ENCODE measurements around the gene MEN1. TPM values are rescaled to one million over a fixed set of nuclear protein-coding genes. Genes with fewer than 3 reads are reported as not detected.

Gene MEN1
- total and polyA plus RNA-seq, 2 experiments from 2014 or later: 13.2 to 24.6 TPM

DNA sequence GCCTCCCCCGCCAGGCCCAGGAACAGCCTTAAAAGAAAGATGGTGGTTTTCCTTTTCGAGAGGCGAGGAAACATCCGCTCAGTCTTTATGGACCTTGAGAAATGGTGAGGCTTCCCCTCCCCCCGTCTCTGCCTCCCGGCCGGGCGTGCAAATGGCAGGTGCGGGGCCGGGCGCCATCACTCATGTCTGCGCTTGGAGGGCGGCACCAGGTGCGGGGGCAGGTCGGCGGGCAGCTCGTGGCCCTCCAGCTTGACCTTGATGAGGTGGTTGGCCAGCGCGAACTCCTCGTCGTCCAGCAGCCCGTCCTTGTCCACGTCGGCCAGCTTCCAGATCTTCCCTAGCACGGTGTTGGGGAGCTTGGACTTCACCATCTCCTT, 43.8 kb upstream of the MEN1 start:
- no peak overlapping the region for H2AFZ ChIP-seq
- peak overlapping the region; percentile 83 for H3K27ac ChIP-seq
- H3K9ac ChIP-seq: peak overlapping the region; percentile 22; the same call in 1 of the 2 replicates
- in situ Hi-C loops (cut with MboI): no loop called here
- no peaks in the 10 kb centered on the region for H3K9me2 ChIP-seq (ENCODE audit: insufficient read depth)
- H4K20me1 ChIP-seq (ENCODE audit: insufficient read depth): no peaks in the 10 kb centered on the region
- WGBS, 2 experiments (ENCODE audit: low coverage in 1 of 2, low lambda C conversion rate in 2 of 2, missing lambda C conversion rate in 2 of 2): 89 to 93% methylated on average over 25 of the region's 25 CpGs
- no peaks in the 10 kb centered on the region for H3K9me3 ChIP-seq (ENCODE audit: low read depth)
- DNase-seq: no peak
- no peaks in the 10 kb centered on the region for H3K27me3 ChIP-seq (replicated peaks; ENCODE audit: insufficient read depth)
- peaks cover 49% of the 10 kb centered on the region for H3K79me2 ChIP-seq (ENCODE audit: insufficient read depth)
- H3K4me1 ChIP-seq (ENCODE audit: insufficient read depth): peaks cover 46% of the 10 kb centered on the region
- H3K36me3 ChIP-seq (ENCODE audit: low read depth): peaks cover 15% of the 10 kb centered on the region
- peaks cover 14% of the 10 kb centered on the region; the same call in 1 of the 2 replicates for H3F3A ChIP-seq (ENCODE audit: insufficient read depth)
- H3K4me2 ChIP-seq (ENCODE audit: unreplicated experiment): peak overlapping the region; percentile 17
- no peak for TF ChIP-seq EZH2 (IDR thresholded peaks at IDR 0.05; ENCODE audit: insufficient read depth, poor library complexity, severe bottlenecking)
- TF ChIP-seq EZH2phosphoT487 (IDR thresholded peaks at IDR 0.05; ENCODE audit: insufficient read depth, low read depth): no peak
- no peak overlapping the region for H3K4me3 ChIP-seq

DNA sequence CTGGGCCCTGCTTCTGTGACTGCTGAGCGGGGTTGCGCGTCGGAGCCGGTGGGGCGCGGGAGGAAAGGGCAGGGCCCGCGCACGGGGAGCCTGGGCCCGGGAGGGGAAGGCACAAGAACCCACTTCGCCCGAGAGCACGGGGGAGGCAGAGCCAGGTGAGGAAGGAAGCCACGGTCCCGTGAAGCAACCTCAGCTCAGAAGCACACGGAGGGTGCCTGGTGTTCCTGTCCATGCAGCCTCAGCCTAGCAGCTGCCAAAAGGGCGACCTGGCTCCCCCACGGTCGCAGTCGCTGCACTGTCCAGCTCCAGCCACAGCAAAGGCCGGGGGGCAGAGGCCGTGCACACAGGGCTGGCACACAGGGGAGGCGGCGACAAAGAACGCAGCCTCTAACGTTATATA, 43.4 kb upstream of the MEN1 start:
- no peak overlapping the region for H3K27ac ChIP-seq
- H3K36me3 ChIP-seq (ENCODE audit: low read depth): peaks cover 14% of the 10 kb centered on the region

DNA sequence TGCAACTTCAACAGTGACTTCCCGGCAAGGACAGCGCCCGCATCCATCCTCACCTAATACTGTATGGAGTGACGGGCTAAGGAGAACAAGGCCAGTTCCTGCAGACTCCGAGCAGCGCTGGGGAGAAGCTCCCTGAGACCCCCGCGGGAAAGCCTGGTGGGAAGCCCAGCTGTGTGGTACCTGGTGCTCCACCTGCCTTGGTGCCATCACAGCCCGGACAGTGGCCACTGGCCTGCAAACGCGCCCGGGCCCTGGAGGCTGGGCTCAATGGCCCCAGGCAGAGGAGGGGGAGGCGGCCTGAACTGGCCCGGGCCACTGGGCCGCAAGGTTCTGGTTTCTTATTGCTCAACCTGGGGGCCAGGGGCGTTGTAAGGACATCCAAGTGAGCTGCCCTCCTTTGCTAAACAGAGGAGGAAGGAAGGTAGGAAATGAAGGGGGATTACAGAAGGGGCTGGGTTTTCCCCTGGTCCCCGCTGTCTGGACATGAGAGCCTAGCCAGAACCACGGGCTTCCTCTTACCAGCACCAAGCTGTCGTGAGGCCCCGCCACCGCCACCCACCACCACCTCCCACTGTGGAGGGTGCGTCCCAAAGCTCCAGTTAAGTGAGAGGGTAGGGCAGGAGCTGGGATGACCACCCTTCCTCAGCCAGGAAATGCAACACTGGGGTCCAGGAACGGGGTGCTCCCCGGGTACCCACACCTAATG, 42.6 kb upstream of the MEN1 start:
- no peak overlapping the region for H3K4me2 ChIP-seq (ENCODE audit: unreplicated experiment)
- peaks cover 20% of the 10 kb centered on the region; the same call in 1 of the 2 replicates for H3F3A ChIP-seq (ENCODE audit: insufficient read depth)
- H3K4me3 ChIP-seq: no peak overlapping the region
- H3K4me1 ChIP-seq (ENCODE audit: insufficient read depth): peaks cover 46% of the 10 kb centered on the region
- TF ChIP-seq EZH2 (IDR thresholded peaks at IDR 0.05; ENCODE audit: insufficient read depth, poor library complexity, severe bottlenecking): no peak
- no peak for TF ChIP-seq EZH2phosphoT487 (IDR thresholded peaks at IDR 0.05; ENCODE audit: insufficient read depth, low read depth)
- H3K9ac ChIP-seq: no peak overlapping the region
- WGBS, 2 experiments (ENCODE audit: low coverage in 1 of 2, low lambda C conversion rate in 2 of 2, missing lambda C conversion rate in 2 of 2): 91 to 96% methylated on average over 20 to 24 of the region's 24 CpGs
- H3K79me2 ChIP-seq (ENCODE audit: insufficient read depth): peaks cover 37% of the 10 kb centered on the region
- no peaks in the 10 kb centered on the region for H3K27me3 ChIP-seq (replicated peaks; ENCODE audit: insufficient read depth)
- H3K36me3 ChIP-seq (ENCODE audit: low read depth): peaks cover 14% of the 10 kb centered on the region
- H4K20me1 ChIP-seq (ENCODE audit: insufficient read depth): no peaks in the 10 kb centered on the region
- H3K9me3 ChIP-seq (ENCODE audit: low read depth): no peaks in the 10 kb centered on the region
- H2AFZ ChIP-seq: no peak overlapping the region
- DNase-seq: no peak
- H3K27ac ChIP-seq: no peak overlapping the region
- H3K9me2 ChIP-seq (ENCODE audit: insufficient read depth): no peaks in the 10 kb centered on the region
- in situ Hi-C loops (cut with MboI): no loop called here

More for the DNA sequence above, 43.4 kb upstream of the MEN1 start:
- no peak for DNase-seq
- H4K20me1 ChIP-seq (ENCODE audit: insufficient read depth): no peaks in the 10 kb centered on the region
- no peak overlapping the region for H2AFZ ChIP-seq
- H3K27me3 ChIP-seq (replicated peaks; ENCODE audit: insufficient read depth): no peaks in the 10 kb centered on the region
- H3F3A ChIP-seq (ENCODE audit: insufficient read depth): peaks cover 14% of the 10 kb centered on the region; the same call in 1 of the 2 replicates
- H3K79me2 ChIP-seq (ENCODE audit: insufficient read depth): peaks cover 44% of the 10 kb centered on the region
- WGBS, 2 experiments (ENCODE audit: low coverage in 1 of 2, low lambda C conversion rate in 2 of 2, missing lambda C conversion rate in 2 of 2): 89 to 90% methylated on average over 17 to 27 of the region's 27 CpGs
- H3K9ac ChIP-seq: no peak overlapping the region
- TF ChIP-seq EZH2 (IDR thresholded peaks at IDR 0.05; ENCODE audit: insufficient read depth, poor library complexity, severe bottlenecking): no peak
- TF ChIP-seq EZH2phosphoT487 (IDR thresholded peaks at IDR 0.05; ENCODE audit: insufficient read depth, low read depth): no peak
- in situ Hi-C loops (cut with MboI): no loop called here
- H3K4me1 ChIP-seq (ENCODE audit: insufficient read depth): peaks cover 46% of the 10 kb centered on the region
- no peak overlapping the region for H3K4me3 ChIP-seq
- H3K4me2 ChIP-seq (ENCODE audit: unreplicated experiment): no peak overlapping the region
- H3K9me2 ChIP-seq (ENCODE audit: insufficient read depth): no peaks in the 10 kb centered on the region
- no peaks in the 10 kb centered on the region for H3K9me3 ChIP-seq (ENCODE audit: low read depth)

DNA sequence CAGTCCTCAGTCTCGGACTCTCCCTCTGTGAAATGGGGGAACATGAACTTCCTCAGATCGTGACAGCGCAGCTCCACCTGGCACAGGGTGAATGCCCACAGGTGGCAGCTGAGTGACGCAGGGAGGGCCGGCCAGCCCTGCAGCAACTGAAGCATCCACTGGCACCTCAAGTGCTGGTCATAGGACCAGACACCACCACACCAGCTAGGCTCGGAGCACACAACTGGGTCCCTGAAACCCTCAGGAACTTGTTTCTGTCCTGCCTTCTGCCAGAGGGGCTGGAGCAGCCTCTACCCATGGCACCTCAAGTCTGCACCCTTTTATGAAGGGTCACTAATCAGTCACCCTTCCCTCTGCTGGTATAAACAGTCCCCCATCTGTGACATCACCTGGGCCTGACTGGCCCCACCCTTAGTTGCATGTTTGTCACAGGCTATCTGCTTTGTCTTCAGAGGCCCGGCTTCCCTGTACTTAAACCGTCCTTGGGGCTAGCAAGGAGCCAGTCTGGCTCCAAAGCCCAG, 41.5 kb upstream of the MEN1 start:
- no peaks in the 10 kb centered on the region for H4K20me1 ChIP-seq (ENCODE audit: insufficient read depth)
- in situ Hi-C loops (cut with MboI): no loop called here
- no peak overlapping the region for H2AFZ ChIP-seq
- no peak overlapping the region for H3K27ac ChIP-seq
- TF ChIP-seq EZH2 (IDR thresholded peaks at IDR 0.05; ENCODE audit: insufficient read depth, poor library complexity, severe bottlenecking) (no peak), EZH2phosphoT487 (IDR thresholded peaks at IDR 0.05; ENCODE audit: insufficient read depth, low read depth) (no peak)
- H3K36me3 ChIP-seq (ENCODE audit: low read depth): peaks cover 14% of the 10 kb centered on the region
- H3K4me3 ChIP-seq: no peak overlapping the region
- WGBS, 2 experiments (ENCODE audit: low coverage in 1 of 2, low lambda C conversion rate in 2 of 2, missing lambda C conversion rate in 2 of 2): 93% methylated on average over 8 of the region's 8 CpGs
- peaks cover 20% of the 10 kb centered on the region; the same call in 1 of the 2 replicates for H3F3A ChIP-seq (ENCODE audit: insufficient read depth)
- peaks cover 26% of the 10 kb centered on the region for H3K79me2 ChIP-seq (ENCODE audit: insufficient read depth)
- H3K9ac ChIP-seq: no peak overlapping the region
- H3K9me3 ChIP-seq (ENCODE audit: low read depth): no peaks in the 10 kb centered on the region
- H3K9me2 ChIP-seq (ENCODE audit: insufficient read depth): no peaks in the 10 kb centered on the region
- H3K4me2 ChIP-seq (ENCODE audit: unreplicated experiment): no peak overlapping the region
- no peak for DNase-seq
- H3K4me1 ChIP-seq (ENCODE audit: insufficient read depth): peaks cover 43% of the 10 kb centered on the region
- no peaks in the 10 kb centered on the region for H3K27me3 ChIP-seq (replicated peaks; ENCODE audit: insufficient read depth)
